Measurements from ENCODE around the gene ETV1. TPM values are rescaled to one million over a fixed set of nuclear protein-coding genes. Genes with fewer than 3 reads are reported as not detected.

Gene ETV1
- polyA plus RNA-seq, 1 donor from 2014 or later: 1.5 TPM

DNA sequence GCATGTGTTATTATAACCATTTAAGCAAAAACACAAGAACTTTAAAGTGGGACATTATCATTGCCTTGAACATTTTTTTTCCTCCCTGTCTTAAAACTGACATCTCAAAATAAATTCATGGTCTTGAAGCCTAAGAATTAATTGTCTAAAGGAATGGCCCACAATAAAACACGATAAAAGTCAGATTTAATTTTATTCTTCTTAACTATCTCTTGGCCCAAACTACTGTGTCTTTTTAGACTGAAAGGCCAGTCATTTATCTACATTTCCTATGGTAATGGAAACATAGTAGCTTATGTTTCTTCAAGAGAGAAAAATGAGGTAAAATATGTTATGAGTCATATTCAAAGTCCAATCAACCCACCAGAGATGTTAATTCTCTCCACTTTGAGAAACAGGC lies 24.4 kb upstream of the ETV1 start:
- Histone ChIP-seq H3K9ac (ENCODE audit: low read length) (no peak overlapping the region), H3K4me3 (ENCODE audit: low read length) (no peak overlapping the region), H3K36me3 (ENCODE audit: insufficient read depth, low read length) (no peaks in the 10 kb centered on the region), H4K20me1 (ENCODE audit: insufficient read depth) (no peaks in the 10 kb centered on the region), H3K27me3 (ENCODE audit: insufficient read depth, low read depth, low read length) (no peaks in the 10 kb centered on the region), H3K79me2 (replicated peaks; ENCODE audit: insufficient read depth, low read length) (no peaks in the 10 kb centered on the region), H2AFZ (ENCODE audit: low read depth, low read length) (no peak overlapping the region), H3K27ac (ENCODE audit: low read length) (no peak overlapping the region), H3K9me2 (ENCODE audit: insufficient read depth, low read length) (no peaks in the 10 kb centered on the region), H3K9me3 (ENCODE audit: low read length) (no peaks in the 10 kb centered on the region), H3K4me2 (ENCODE audit: low read length) (no peak overlapping the region), H3F3A (ENCODE audit: insufficient read depth, low read length, poor library complexity, severe bottlenecking) (no peaks in the 10 kb centered on the region)
- no peak for TF ChIP-seq MXI1 (conservative IDR thresholded peaks at IDR 0.05; ENCODE audit: poor library complexity, severe bottlenecking)
- no peak for TF ChIP-seq POLR2AphosphoS5 (IDR thresholded peaks at IDR 0.05)
- no peak for TF ChIP-seq EZH2 (IDR thresholded peaks at IDR 0.05; ENCODE audit: borderline replicate concordance, insufficient read depth, low read length, poor library complexity, severe bottlenecking)
- TF ChIP-seq, protein P1, sequence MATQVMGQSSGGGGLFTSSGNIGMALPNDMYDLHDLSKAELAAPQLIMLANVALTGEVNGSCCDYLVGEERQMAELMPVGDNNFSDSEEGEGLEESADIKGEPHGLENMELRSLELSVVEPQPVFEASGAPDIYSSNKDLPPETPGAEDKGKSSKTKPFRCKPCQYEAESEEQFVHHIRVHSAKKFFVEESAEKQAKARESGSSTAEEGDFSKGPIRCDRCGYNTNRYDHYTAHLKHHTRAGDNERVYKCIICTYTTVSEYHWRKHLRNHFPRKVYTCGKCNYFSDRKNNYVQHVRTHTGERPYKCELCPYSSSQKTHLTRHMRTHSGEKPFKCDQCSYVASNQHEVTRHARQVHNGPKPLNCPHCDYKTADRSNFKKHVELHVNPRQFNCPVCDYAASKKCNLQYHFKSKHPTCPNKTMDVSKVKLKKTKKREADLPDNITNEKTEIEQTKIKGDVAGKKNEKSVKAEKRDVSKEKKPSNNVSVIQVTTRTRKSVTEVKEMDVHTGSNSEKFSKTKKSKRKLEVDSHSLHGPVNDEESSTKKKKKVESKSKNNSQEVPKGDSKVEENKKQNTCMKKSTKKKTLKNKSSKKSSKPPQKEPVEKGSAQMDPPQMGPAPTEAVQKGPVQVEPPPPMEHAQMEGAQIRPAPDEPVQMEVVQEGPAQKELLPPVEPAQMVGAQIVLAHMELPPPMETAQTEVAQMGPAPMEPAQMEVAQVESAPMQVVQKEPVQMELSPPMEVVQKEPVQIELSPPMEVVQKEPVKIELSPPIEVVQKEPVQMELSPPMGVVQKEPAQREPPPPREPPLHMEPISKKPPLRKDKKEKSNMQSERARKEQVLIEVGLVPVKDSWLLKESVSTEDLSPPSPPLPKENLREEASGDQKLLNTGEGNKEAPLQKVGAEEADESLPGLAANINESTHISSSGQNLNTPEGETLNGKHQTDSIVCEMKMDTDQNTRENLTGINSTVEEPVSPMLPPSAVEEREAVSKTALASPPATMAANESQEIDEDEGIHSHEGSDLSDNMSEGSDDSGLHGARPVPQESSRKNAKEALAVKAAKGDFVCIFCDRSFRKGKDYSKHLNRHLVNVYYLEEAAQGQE (IDR thresholded peaks at IDR 0.05; ENCODE audit: borderline replicate concordance): no peak

DNA sequence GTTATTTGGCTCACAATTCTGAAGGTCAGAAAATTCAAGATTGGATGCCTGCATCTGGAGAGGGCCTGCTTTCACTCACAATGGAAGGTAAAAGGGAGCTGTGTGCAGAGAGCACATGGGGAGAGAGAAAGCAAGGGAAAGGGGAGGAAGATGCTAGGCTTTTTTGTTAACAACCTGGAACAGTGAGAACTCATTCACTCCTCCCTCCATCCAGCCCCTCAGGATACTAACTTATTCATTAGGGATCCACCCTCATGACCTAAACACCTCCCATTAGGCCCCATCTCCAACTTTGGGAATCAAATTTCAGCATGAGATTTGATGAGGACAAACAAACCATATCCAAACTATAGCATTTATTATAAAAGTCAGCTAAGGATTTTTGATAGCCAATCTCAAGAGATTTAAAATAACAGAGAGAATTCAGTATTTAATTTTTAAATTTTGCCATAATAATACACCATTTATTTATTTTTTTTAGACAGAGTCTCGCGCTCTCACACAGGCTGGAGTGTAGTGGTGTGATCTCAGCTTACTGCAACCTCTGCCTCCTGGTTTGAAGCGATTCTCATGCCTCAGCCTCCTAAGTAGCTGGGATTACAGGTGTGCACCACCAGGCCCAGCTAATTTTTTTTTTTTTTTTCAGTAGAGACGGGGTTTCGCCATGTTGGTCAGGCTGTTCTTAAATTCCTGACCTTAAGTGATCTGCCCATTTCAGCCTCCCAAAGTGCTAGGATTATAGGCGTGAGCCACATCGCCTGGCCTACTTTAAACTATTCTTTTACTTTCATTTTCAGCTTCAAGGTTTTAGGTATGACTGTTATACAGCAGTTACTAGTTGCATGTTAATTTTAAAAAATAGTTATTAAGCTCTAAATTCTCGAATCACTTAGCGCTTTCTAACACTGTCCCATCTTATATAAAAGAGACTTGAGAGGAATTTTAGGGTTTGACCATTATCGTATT lies 20.3 kb upstream of the ETV1 start:
- TF ChIP-seq POLR2AphosphoS5 (IDR thresholded peaks at IDR 0.05): no peak
- TF ChIP-seq CTCF (IDR thresholded peaks at IDR 0.05; ENCODE audit: poor library complexity, severe bottlenecking): no peak
- TF ChIP-seq MXI1 (conservative IDR thresholded peaks at IDR 0.05; ENCODE audit: poor library complexity, severe bottlenecking): no peak
- TF ChIP-seq TAF1 (IDR thresholded peaks at IDR 0.05; ENCODE audit: low read depth): no peak
- no peak for TF ChIP-seq EP300 (conservative IDR thresholded peaks at IDR 0.05; ENCODE audit: poor library complexity, severe bottlenecking)
- no peak for TF ChIP-seq EZH2 (IDR thresholded peaks at IDR 0.05; ENCODE audit: borderline replicate concordance, insufficient read depth, low read length, poor library complexity, severe bottlenecking)
- TF ChIP-seq, protein P1 (IDR thresholded peaks at IDR 0.05; ENCODE audit: borderline replicate concordance): no peak
- TF ChIP-seq SMC3 (conservative IDR thresholded peaks at IDR 0.05; ENCODE audit: poor library complexity): no peak
- no peak for TF ChIP-seq RAD21 (conservative IDR thresholded peaks at IDR 0.05)
- Histone ChIP-seq H4K20me1 (ENCODE audit: insufficient read depth) (no peaks in the 10 kb centered on the region), H3F3A (ENCODE audit: insufficient read depth, low read length, poor library complexity, severe bottlenecking) (no peaks in the 10 kb centered on the region), H3K27ac (ENCODE audit: low read length) (no peak overlapping the region), H2AFZ (ENCODE audit: low read depth, low read length) (no peak overlapping the region), H3K36me3 (ENCODE audit: insufficient read depth, low read length) (no peaks in the 10 kb centered on the region), H3K4me3 (ENCODE audit: low read length) (no peak overlapping the region), H3K79me2 (replicated peaks; ENCODE audit: insufficient read depth, low read length) (no peaks in the 10 kb centered on the region), H3K9ac (ENCODE audit: low read length) (no peak overlapping the region), H3K9me2 (ENCODE audit: insufficient read depth, low read length) (no peaks in the 10 kb centered on the region), H3K4me2 (ENCODE audit: low read length) (no peak overlapping the region), H3K27me3 (ENCODE audit: insufficient read depth, low read depth, low read length) (no peaks in the 10 kb centered on the region), H3K9me3 (ENCODE audit: low read length) (no peaks in the 10 kb centered on the region)

Measured in neural cell (in vitro differentiated cells).